GM12873 (cell line): Measurements from ENCODE around the gene SSBP4.

Experiments used
- TF ChIP-seq, protein P1 (sequence below): IDR thresholded peaks from 2 replicates; pipeline ENCODE4 v1.5.1; 2012; ENCODE audit warnings: low read depth, mild to moderate bottlenecking, moderate library complexity, low read length, control low read depth; ENCODE audit not compliant: insufficient read depth; ENCODE audit errors: missing control alignments

The SSBP4 gene

GRCh38 chr19:18390065-18390907, 28.9 kb upstream of the SSBP4 start:
- TF ChIP-seq, protein P1, sequence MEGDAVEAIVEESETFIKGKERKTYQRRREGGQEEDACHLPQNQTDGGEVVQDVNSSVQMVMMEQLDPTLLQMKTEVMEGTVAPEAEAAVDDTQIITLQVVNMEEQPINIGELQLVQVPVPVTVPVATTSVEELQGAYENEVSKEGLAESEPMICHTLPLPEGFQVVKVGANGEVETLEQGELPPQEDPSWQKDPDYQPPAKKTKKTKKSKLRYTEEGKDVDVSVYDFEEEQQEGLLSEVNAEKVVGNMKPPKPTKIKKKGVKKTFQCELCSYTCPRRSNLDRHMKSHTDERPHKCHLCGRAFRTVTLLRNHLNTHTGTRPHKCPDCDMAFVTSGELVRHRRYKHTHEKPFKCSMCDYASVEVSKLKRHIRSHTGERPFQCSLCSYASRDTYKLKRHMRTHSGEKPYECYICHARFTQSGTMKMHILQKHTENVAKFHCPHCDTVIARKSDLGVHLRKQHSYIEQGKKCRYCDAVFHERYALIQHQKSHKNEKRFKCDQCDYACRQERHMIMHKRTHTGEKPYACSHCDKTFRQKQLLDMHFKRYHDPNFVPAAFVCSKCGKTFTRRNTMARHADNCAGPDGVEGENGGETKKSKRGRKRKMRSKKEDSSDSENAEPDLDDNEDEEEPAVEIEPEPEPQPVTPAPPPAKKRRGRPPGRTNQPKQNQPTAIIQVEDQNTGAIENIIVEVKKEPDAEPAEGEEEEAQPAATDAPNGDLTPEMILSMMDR: no peak

- TF ChIP-seq, protein P1: no peak
Measured at GRCh38 chr19:18391509-18392075, 27.6 kb upstream of the SSBP4 start.

DNA sequence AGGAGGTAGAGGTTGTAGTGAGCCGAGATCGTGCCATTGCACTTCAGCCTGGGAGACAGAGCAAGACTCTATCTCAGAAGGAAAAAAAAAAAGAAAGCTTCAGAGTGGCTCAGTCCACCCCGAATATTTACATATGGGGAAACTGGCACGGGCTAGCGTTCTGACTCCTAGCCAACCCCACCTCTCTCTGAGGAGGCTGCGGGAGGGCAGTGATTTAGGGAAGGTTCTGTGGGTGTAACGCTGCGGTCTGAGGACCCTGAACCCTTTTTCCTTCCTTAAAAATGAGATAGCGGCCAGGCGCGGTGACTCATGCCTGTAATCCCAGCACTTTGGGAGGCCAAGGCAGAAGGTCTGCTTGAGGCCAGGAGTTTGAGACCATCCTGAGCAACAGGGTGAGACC, 26.8 kb upstream of the SSBP4 start:
- TF ChIP-seq, protein P1: no peak

- TF ChIP-seq, protein P1: no peak
Measured at GRCh38 chr19:18392926-18393325, 26.3 kb upstream of the SSBP4 start.

DNA sequence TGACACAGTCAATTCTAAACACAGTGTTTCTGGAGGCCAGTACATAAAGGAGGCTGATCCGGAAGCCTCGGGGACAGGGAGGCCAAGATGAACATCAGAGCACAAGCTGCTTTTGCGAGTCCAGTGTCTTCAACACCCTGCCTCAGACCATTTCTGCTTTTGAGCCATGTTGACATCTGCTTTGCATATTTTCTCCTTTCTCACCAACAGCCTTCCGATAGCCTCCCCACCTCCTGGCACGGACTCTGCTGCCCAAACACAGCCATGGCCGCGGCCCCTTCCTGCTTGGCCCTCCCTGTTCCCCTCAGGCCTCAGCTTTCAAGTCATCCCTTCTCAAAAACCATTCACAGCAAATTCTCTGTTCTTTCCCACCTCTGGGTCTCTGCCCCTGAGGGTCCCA, 25.4 kb upstream of the SSBP4 start:
- TF ChIP-seq, protein P1: no peak

DNA sequence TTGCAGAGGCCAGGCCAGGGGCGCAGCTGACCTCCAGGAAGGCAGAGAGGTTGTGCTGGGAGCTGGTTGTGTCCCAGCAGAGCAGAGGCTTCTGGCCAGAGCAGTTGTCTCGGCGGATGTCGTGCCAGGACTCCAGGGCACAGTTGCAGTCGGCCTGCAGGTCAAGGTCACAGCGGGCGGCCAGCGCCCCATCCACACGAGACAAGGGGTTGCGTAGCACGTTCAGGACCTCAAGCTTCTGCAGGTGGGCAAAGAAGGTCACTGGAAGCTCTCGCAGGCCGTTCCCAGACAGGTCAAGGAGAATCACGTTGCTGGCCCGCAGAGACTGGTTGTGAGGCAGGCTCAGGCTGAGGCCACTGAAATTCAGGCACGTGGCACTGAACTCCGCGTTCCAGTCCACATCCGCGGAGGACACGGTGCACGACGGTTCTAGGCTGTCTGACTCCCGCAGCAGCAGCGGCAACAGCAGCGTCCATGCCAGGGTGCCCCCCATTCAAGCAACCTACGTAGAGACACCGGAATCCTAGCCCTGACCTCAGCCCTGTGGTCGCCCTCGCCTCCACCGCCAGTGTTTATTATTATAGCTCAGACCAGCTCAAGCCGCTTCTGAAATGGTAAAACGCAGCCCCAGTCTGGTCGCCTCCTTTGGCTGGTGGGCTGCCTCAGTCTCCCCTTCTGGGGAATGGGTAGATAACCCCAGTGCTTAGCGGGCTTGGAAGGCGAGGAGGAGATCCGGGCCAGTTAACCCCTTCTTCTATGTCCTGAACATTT, 22.5 kb upstream of the SSBP4 start:
- TF ChIP-seq, protein P1: no peak
